Upper lobe of left lung (tissue), 4 donors: ENCODE measurements around the gene C10orf143.

ENCODE experiments used
- CTCF ChIP-seq, 6 experiments: fragments of 450-650 bp in 4 of 6; fragments of 200-600 bp in 2 of 6; sonication (generic) in 2 of 6; IDR thresholded peaks; one replicate each; pipeline ENCODE4 v1.5.1; 2016 to 2019; ENCODE audit warnings: antibody characterized with exemption in 6 of 6
- EP300 ChIP-seq, 4 donors: sonication (generic); formaldehyde crosslinking; IDR thresholded peaks; one replicate each; pipeline ENCODE4 v1.5.1; 2017; ENCODE audit warnings: antibody characterized with exemption in 4 of 4, control low read depth in 2 of 4
- POLR2A ChIP-seq, 4 donors: fragments of 450-650 bp; IDR thresholded peaks; one replicate each; pipeline ENCODE4 v1.5.1; 2016 to 2017; ENCODE audit warnings: antibody characterized with exemption in 4 of 4, mild to moderate bottlenecking in 2 of 4

- TF ChIP-seq EP300 (IDR thresholded peaks at IDR 0.05) (no peak), CTCF (IDR thresholded peaks at IDR 0.05) (no peak), POLR2A (IDR thresholded peaks at IDR 0.05) (no peak)
Observed at GRCh38 chr10:130040351-130040750, 70.3 kb downstream of the C10orf143 start.
